ENCODE results near the gene DOCK2. TPM values are rescaled to one million over a fixed set of nuclear protein-coding genes. Genes with fewer than 3 reads are reported as not detected.

The DOCK2 gene
- total and polyA plus RNA-seq, 2 donors (not counting 1 experiment from before 2014, with no cell fraction given): 1.1 to 8.9 TPM

- Histone ChIP-seq H4K20me1 (ENCODE audit: control insufficient read depth, extremely low read depth, insufficient read depth, low read length) (no peaks in the 10 kb centered on the region), H3K4me2 (ENCODE audit: extremely low read depth, insufficient read depth, low read length) (no peak overlapping the region), H3K4me3 (replicated peaks in 1 of 4; ENCODE audit: control extremely low read depth in 1 of 4, insufficient read depth in 1 of 4, low read depth in 3 of 4, low read length in 4 of 4) (no peak overlapping the region), H3K27me3 (ENCODE audit: control insufficient read depth, insufficient read depth, low read length) (no peaks in the 10 kb centered on the region), H3K79me2 (ENCODE audit: control insufficient read depth, insufficient read depth, low read length) (no peaks in the 10 kb centered on the region), H2AFZ (ENCODE audit: low read length) (no peak overlapping the region), H3K36me3 (ENCODE audit: control insufficient read depth, insufficient read depth, low read length) (no peaks in the 10 kb centered on the region), H3K4me1 (ENCODE audit: control insufficient read depth, extremely low read depth, insufficient read depth, low read length) (no peaks in the 10 kb centered on the region), H3K9ac (ENCODE audit: insufficient read depth, low read length) (no peak overlapping the region), H3K27ac (ENCODE audit: insufficient read depth, low read length) (no peak overlapping the region), H3K9me3 (ENCODE audit: control insufficient read depth, insufficient read depth, low read depth, low read length) (no peaks in the 10 kb centered on the region)
- no peak for DNase-seq (ENCODE audit: low read depth in 2 of 2)
- TF ChIP-seq EZH2 (IDR thresholded peaks at IDR 0.05; ENCODE audit: low read length, missing control alignments) (no peak), CTCF (conservative IDR thresholded peaks at IDR 0.05 in 1 of 2, IDR thresholded peaks at IDR 0.05 in 1 of 2; ENCODE audit: low read depth in 1 of 2, low read length in 2 of 2) (no peak)
These were observed 214.3 kb downstream of the DOCK2 start for GRCh38 chr5:169851321-169851850.

- H3K27ac ChIP-seq (ENCODE audit: insufficient read depth, low read length): peak overlapping the region; percentile 40
- H3K9me3 ChIP-seq (ENCODE audit: control insufficient read depth, insufficient read depth, low read depth, low read length): no peaks in the 10 kb centered on the region
- no peaks in the 10 kb centered on the region for H4K20me1 ChIP-seq (ENCODE audit: control insufficient read depth, extremely low read depth, insufficient read depth, low read length)
- no peaks in the 10 kb centered on the region for H3K27me3 ChIP-seq (ENCODE audit: control insufficient read depth, insufficient read depth, low read length)
- H3K36me3 ChIP-seq (ENCODE audit: control insufficient read depth, insufficient read depth, low read length): no peaks in the 10 kb centered on the region
- H3K4me1 ChIP-seq (ENCODE audit: control insufficient read depth, extremely low read depth, insufficient read depth, low read length): no peaks in the 10 kb centered on the region
- no peak overlapping the region for H3K4me3 ChIP-seq (replicated peaks in 1 of 4; ENCODE audit: control extremely low read depth in 1 of 4, insufficient read depth in 1 of 4, low read depth in 3 of 4, low read length in 4 of 4)
- no peak overlapping the region for H3K4me2 ChIP-seq (ENCODE audit: extremely low read depth, insufficient read depth, low read length)
- no peak overlapping the region for H2AFZ ChIP-seq (ENCODE audit: low read length)
- no peak for TF ChIP-seq EZH2 (IDR thresholded peaks at IDR 0.05; ENCODE audit: low read length, missing control alignments)
- no peak for TF ChIP-seq CTCF (conservative IDR thresholded peaks at IDR 0.05 in 1 of 2, IDR thresholded peaks at IDR 0.05 in 1 of 2; ENCODE audit: low read depth in 1 of 2, low read length in 2 of 2)
- no peak overlapping the region for H3K9ac ChIP-seq (ENCODE audit: insufficient read depth, low read length)
- DNase-seq (ENCODE audit: low read depth in 2 of 2): peak; percentile 85 to 95
- no peaks in the 10 kb centered on the region for H3K79me2 ChIP-seq (ENCODE audit: control insufficient read depth, insufficient read depth, low read length)
These were observed 219.5 kb downstream of the DOCK2 start for GRCh38 chr5:169856571-169856970.

GRCh38 chr5:169860585-169860984 is 223.5 kb downstream of the DOCK2 start:
- Histone ChIP-seq H3K79me2 (ENCODE audit: control insufficient read depth, insufficient read depth, low read length) (no peaks in the 10 kb centered on the region), H4K20me1 (ENCODE audit: control insufficient read depth, extremely low read depth, insufficient read depth, low read length) (no peaks in the 10 kb centered on the region), H2AFZ (ENCODE audit: low read length) (no peak overlapping the region), H3K36me3 (ENCODE audit: control insufficient read depth, insufficient read depth, low read length) (peaks cover 2% of the 10 kb centered on the region), H3K4me1 (ENCODE audit: control insufficient read depth, extremely low read depth, insufficient read depth, low read length) (no peaks in the 10 kb centered on the region), H3K27me3 (ENCODE audit: control insufficient read depth, insufficient read depth, low read length) (no peaks in the 10 kb centered on the region), H3K9ac (ENCODE audit: insufficient read depth, low read length) (no peak overlapping the region), H3K9me3 (ENCODE audit: control insufficient read depth, insufficient read depth, low read depth, low read length) (no peaks in the 10 kb centered on the region), H3K4me3 (replicated peaks in 1 of 4; ENCODE audit: control extremely low read depth in 1 of 4, insufficient read depth in 1 of 4, low read depth in 3 of 4, low read length in 4 of 4) (no peak overlapping the region), H3K27ac (ENCODE audit: insufficient read depth, low read length) (no peak overlapping the region), H3K4me2 (ENCODE audit: extremely low read depth, insufficient read depth, low read length) (no peak overlapping the region)
- DNase-seq (ENCODE audit: low read depth in 2 of 2): no peak
- TF ChIP-seq EZH2 (IDR thresholded peaks at IDR 0.05; ENCODE audit: low read length, missing control alignments): no peak
- no peak for TF ChIP-seq CTCF (conservative IDR thresholded peaks at IDR 0.05 in 1 of 2, IDR thresholded peaks at IDR 0.05 in 1 of 2; ENCODE audit: low read depth in 1 of 2, low read length in 2 of 2)

Data from fibroblast of lung (primary cell).